Bronchial epithelial cell (primary cell): ENCODE results near the gene OR52E6. TPM values are rescaled to one million over a fixed set of nuclear protein-coding genes. Genes with fewer than 3 reads are reported as not detected.

Source experiments
- DNase-seq: peaks from one replicate; pipeline ENCODE4 v3.0.0-alpha.2; 2010; ENCODE audit warnings: low read depth
- FAIRE-seq: peaks from 2 replicates; lab custom pipeline; 2011; peaks lifted over from hg19 to GRCh38; lab: Jason Lieb, UNC
- H3K27me3 ChIP-seq: 2 replicates; pipeline ENCODE4 v1.5.1; 2011; ENCODE audit warnings: low read length; ENCODE audit not compliant: control insufficient read depth, insufficient read depth
- H3K36me3 ChIP-seq: 2 replicates; pipeline ENCODE4 v1.5.1; 2011; ENCODE audit warnings: low read length; ENCODE audit not compliant: control insufficient read depth, insufficient read depth
- H3K4me3 ChIP-seq: 2 replicates; pipeline ENCODE4 v1.5.1; 2011; ENCODE audit warnings: mild to moderate bottlenecking, low read depth, low read length, control low read depth
- total RNA-seq: library from RNA; depleted of rRNA; stranded (reverse); fragments of >200 nt; gene quantifications from 2 replicates; pipeline ENCODE4 v1.2.1, GENCODE V29; 2014
- TF ChIP-seq, protein P1 (sequence below): IDR thresholded peaks from 2 replicates; pipeline ENCODE4 v1.5.1; 2011; ENCODE audit warnings: mild to moderate bottlenecking, moderate library complexity, low read length, control low read depth, inconsistent platforms; ENCODE audit not compliant: insufficient read depth, severe bottlenecking

Gene OR52E6
- total RNA-seq, 1 donor from 2014 or later = not detected

DNA sequence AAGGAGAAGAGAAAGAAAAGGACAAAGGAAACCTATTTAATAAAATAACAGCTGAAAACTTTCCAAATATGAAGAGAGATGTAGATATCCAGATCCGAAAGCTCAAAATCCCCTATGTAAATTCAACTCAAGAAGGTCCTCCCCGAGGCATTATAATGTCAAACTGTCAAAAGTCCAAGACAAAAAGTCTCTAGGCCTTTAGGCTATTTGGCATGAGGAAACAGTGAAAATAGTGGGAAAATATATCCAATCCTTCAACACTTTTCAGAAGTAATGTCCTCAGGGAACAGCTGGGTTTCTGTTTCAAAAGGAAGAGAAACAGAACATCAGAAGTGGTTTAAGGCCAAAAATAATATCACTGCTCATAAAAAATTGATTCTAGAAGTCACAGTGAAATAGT is 36.9 kb upstream of the OR52E6 start:
- no peaks in the 10 kb centered on the region for H3K27me3 ChIP-seq
- no peak for DNase-seq

DNA sequence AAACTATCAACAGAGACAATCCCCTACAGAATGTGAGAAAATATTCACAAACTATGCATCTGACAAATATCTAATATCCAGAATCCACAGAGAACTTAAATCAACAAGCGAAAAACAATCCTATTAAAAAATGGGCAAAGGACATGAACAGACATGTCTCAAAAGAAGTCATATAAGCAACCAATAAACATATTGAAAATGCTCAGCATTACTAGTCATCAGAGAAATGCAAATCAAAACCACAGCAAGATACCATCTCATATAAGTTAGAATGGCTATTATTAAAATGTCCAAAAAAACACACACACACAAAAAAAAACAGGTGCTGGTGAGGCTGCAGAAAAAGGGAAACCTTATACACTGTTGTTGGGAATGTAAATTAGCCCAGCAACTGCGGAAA is 24.1 kb upstream of the OR52E6 start:
- Histone ChIP-seq H3K4me3 (no peak overlapping the region), H3K27me3 (no peaks in the 10 kb centered on the region), H3K36me3 (no peaks in the 10 kb centered on the region)
- peak; percentile 45 for DNase-seq
- no peak for FAIRE-seq
- TF ChIP-seq, protein P1, sequence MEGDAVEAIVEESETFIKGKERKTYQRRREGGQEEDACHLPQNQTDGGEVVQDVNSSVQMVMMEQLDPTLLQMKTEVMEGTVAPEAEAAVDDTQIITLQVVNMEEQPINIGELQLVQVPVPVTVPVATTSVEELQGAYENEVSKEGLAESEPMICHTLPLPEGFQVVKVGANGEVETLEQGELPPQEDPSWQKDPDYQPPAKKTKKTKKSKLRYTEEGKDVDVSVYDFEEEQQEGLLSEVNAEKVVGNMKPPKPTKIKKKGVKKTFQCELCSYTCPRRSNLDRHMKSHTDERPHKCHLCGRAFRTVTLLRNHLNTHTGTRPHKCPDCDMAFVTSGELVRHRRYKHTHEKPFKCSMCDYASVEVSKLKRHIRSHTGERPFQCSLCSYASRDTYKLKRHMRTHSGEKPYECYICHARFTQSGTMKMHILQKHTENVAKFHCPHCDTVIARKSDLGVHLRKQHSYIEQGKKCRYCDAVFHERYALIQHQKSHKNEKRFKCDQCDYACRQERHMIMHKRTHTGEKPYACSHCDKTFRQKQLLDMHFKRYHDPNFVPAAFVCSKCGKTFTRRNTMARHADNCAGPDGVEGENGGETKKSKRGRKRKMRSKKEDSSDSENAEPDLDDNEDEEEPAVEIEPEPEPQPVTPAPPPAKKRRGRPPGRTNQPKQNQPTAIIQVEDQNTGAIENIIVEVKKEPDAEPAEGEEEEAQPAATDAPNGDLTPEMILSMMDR = no peak

More for the DNA sequence above, 36.9 kb upstream of the OR52E6 start:
- H3K36me3 ChIP-seq = no peaks in the 10 kb centered on the region
- no peak for FAIRE-seq
- TF ChIP-seq, protein P1 = no peak
- H3K4me3 ChIP-seq = no peak overlapping the region

DNA sequence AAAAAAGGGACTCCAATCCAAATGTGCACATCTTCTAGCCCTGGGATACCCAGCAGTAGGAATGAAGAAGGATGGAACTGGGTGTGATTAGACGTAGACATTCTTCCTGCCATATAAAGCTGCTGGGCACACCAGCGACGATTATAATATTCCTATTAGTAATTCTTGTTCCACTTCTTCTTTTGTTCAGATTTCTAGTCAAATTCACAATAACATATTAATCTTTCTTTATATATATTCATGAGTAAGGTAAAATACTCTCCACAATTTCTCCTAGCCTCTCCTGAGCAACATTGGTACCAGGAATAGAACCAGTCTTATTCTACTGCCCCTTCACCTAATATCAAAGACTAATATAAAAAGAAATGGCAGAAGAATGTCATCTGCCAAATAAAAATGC is 15.9 kb upstream of the OR52E6 start, which contains the start of gene OR52E8:
TSS of gene OR52E8 (minus strand) at position 101 of the 400 bp plus-strand sequence. CDS start at position 101, 0 bp downstream.
- Histone ChIP-seq H3K4me3 (no peak within 1 kb of the TSS), H3K36me3 (no peaks in the 10 kb centered on the region), H3K27me3 (no peaks in the 10 kb centered on the region)
- FAIRE-seq = no peak
- no peak for DNase-seq
- TF ChIP-seq, protein P1 = no peak

DNA sequence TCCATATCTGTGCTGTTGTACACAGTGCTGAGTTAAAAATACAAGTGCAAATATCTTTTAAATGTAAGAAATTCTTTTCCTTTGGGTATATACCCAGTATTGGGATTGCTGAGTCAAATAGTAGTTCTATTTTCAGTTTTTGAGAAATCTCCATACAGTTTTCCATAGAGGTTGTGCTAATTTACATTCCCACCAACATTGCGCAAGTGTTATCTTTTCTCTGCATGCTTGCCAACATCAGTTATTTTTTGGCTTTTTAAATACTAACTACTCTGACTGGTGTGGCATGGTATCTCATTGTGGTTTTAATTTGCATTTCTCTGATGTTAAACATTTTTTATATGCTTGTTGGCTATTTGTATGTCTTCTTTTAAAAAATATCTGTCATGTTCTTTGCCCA is 9.3 kb upstream of the OR52E6 start:
- TF ChIP-seq, protein P1 = no peak

DNA sequence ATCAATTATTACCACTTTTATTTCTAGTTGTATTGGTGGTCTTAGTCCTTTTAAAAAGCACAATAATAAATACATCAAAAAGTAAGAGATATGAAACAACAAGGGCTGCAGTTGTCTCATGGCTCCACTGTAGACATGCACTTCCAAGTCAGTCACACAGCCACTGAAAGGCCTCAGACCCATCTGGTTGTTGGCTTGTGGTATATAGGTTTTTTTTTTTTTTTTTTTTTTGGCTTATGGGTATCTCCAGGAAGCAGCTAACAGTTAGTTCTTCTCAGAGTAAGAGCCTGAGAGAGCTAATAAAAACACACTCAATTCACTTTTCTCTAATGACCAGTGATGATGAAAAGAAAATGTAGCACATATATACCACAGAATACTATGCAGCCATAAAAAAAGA is 6.0 kb upstream of the OR52E6 start:
- Histone ChIP-seq H3K4me3 (no peak overlapping the region), H3K27me3 (no peaks in the 10 kb centered on the region), H3K36me3 (no peaks in the 10 kb centered on the region)
- TF ChIP-seq, protein P1 = no peak
- DNase-seq (no peak), FAIRE-seq (no peak)

More for the DNA sequence above, 9.3 kb upstream of the OR52E6 start:
- no peak overlapping the region for H3K4me3 ChIP-seq
- no peak for DNase-seq
- no peak for FAIRE-seq
- H3K27me3 ChIP-seq = no peaks in the 10 kb centered on the region
- H3K36me3 ChIP-seq = no peaks in the 10 kb centered on the region

DNA sequence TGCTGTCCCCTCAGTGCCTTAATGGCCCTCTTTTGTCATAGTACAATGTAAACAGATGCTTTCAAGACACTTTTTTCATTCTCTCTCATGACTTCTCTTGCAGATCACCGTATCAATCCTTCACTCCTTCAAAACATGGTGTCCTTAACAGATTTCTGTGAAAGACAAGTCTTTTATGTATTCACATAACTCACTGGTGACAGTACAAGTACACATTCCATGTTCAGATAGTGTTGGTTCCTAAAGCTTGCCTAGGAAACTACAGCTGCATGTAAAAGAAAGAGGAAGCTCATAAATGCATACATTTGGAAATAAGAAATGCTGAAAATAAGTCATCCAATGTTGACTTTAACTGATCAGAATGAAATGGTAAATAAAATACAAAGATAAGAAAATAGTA is 5.0 kb upstream of the OR52E6 start:
- TF ChIP-seq, protein P1 = no peak
- FAIRE-seq (no peak), DNase-seq (no peak)
- Histone ChIP-seq H3K36me3 (no peaks in the 10 kb centered on the region), H3K4me3 (no peak overlapping the region), H3K27me3 (no peaks in the 10 kb centered on the region)
